PC-3 (cell line): ENCODE data around the gene FGR. TPM values are rescaled to one million over a fixed set of nuclear protein-coding genes. Genes with fewer than 3 reads are reported as not detected.
"Not testable (repeated sequence)": the region's sequence is repeated elsewhere in the genome, so short reads cannot be mapped to it uniquely, and the experiment has no call there.

Experiments
- ATAC-seq: fragments of 200-7000 bp; cut with Tn5 transposase; 2 replicates; pipeline ENCODE4 v1.9.1; 2020; ENCODE audit warnings: mild to moderate bottlenecking, moderate library complexity
- BruUV-seq: library from RNA; stranded (reverse); fragments of 400-500 nt; replicated peaks from 2 replicates; lab custom pipeline; 2021; lab: Mats Ljungman, UMichigan
- CTCF ChIA-PET: fragments of 300-600 bp; sonication (Branson Sonifier 250); formaldehyde crosslinking; loops from one replicate; lab custom pipeline; 2022; ENCODE audit warnings: antibody characterized with exemption; lab: Charles Lee
- POLR2A ChIA-PET: fragments of 300-600 bp; sonication (Branson Sonifier 250); formaldehyde crosslinking; loops from one replicate; lab custom pipeline; 2022; ENCODE audit warnings: antibody characterized with exemption; ENCODE audit not compliant: unreplicated experiment; lab: Charles Lee
- DNase-seq: peaks from one replicate; pipeline ENCODE4 v3.0.0-alpha.2; 2015
- H2AFZ ChIP-seq: fragments of 300-600 bp; sonication (generic); 2 replicates; pipeline ENCODE4 v1.6.0; 2016; ENCODE audit warnings: antibody characterized with exemption, low read length
- H3F3A ChIP-seq: fragments of 300-600 bp; sonication (generic); one replicate; pipeline ENCODE4 v1.6.0; 2017; ENCODE audit warnings: antibody characterized with exemption, low read length, control low read depth, mild to moderate bottlenecking; ENCODE audit not compliant: unreplicated experiment
- H3K27ac ChIP-seq: fragments of 300-600 bp; sonication (generic); 2 replicates; pipeline ENCODE4 v1.5.1; 2016; ENCODE audit warnings: mild to moderate bottlenecking, low read length
- H3K27me3 ChIP-seq: fragments of 300-600 bp; sonication (generic); 2 replicates; pipeline ENCODE4 v1.6.1; 2016; ENCODE audit warnings: low read length, mixed read lengths
- H3K36me3 ChIP-seq: fragments of 300-600 bp; sonication (generic); 2 replicates; pipeline ENCODE4 v1.6.1; 2016; ENCODE audit warnings: low read depth, mixed run types, low read length, mixed read lengths
- H3K4me1 ChIP-seq: fragments of 300-600 bp; sonication (generic); 2 replicates; pipeline ENCODE4 v1.5.1; 2016; ENCODE audit warnings: low read length; ENCODE audit not compliant: insufficient read depth
- H3K4me2 ChIP-seq: fragments of 300-600 bp; sonication (generic); 2 replicates; pipeline ENCODE4 v1.6.0; 2016; ENCODE audit warnings: low read length
- H3K4me3 ChIP-seq: fragments of 300-600 bp; sonication (generic); 2 replicates; pipeline ENCODE4 v1.5.1; 2016; ENCODE audit warnings: mild to moderate bottlenecking, low read length, mixed read lengths
- H3K79me2 ChIP-seq: fragments of 300-600 bp; sonication (generic); 2 replicates; pipeline ENCODE4 v1.6.1; 2017; ENCODE audit warnings: low read length, mixed read lengths
- H3K9ac ChIP-seq: fragments of 300-600 bp; sonication (generic); 2 replicates; pipeline ENCODE4 v1.6.0; 2016; ENCODE audit warnings: mild to moderate bottlenecking, low read length
- H3K9me2 ChIP-seq: fragments of 300-600 bp; sonication (generic); replicated peaks from 2 replicates; pipeline ENCODE4 v1.6.1; 2016; ENCODE audit warnings: mixed run types, low read length, mixed read lengths
- H3K9me3 ChIP-seq: fragments of 300-600 bp; sonication (generic); 2 replicates; pipeline ENCODE4 v1.6.1; 2016; ENCODE audit warnings: low read length, mixed read lengths
- H4K20me1 ChIP-seq: fragments of 300-600 bp; sonication (generic); 2 replicates; pipeline ENCODE4 v1.6.1; 2016; ENCODE audit warnings: low read length, mixed read lengths
- CTCF ChIP-seq: fragments of 300-600 bp; sonication (generic); conservative IDR thresholded peaks from 2 replicates; pipeline ENCODE4 v1.5.1; 2017; ENCODE audit warnings: antibody characterized with exemption, low read depth, mild to moderate bottlenecking, low read length
- EZH2 ChIP-seq: fragments of 300-600 bp; sonication (generic); IDR thresholded peaks from one replicate; pipeline ENCODE4 v1.6.1; 2017; ENCODE audit warnings: antibody characterized with exemption, mild to moderate bottlenecking, low read length; ENCODE audit not compliant: unreplicated experiment
- EZH2phosphoT487 ChIP-seq: fragments of 300-600 bp; sonication (generic); IDR thresholded peaks from 2 replicates; pipeline ENCODE4 v1.6.1; 2018; ENCODE audit warnings: mild to moderate bottlenecking, antibody characterized with exemption, low read length, borderline replicate concordance
- intact Hi-C: fragments of 100-400 bp; cut with micrococcal nuclease; formaldehyde crosslinking; loops from 2 replicates; pipeline ENCODE4 v1.9.0; 2023
- total RNA-seq: library from RNA; depleted of rRNA; stranded (reverse); fragments of >200 nt; gene quantifications from 2 replicates; pipeline ENCODE4 v1.2.3, GENCODE V29; 2014

Gene FGR
- total RNA-seq, 1 experiment from 2014 or later, result not detected

- no TSS peak for BruUV-seq
- Histone ChIP-seq H4K20me1 (no peaks in the 10 kb centered on the region), H3K4me2 (no peak overlapping the region), H3K36me3 (no peaks in the 10 kb centered on the region), H2AFZ (0 out of 2 replicates have a peak overlapping the region, but pooled peaks have one; percentile 23), H3K27me3 (no peaks in the 10 kb centered on the region), H3K9me2 (no peaks in the 10 kb centered on the region), H3F3A (no peaks in the 10 kb centered on the region), H3K79me2 (no peaks in the 10 kb centered on the region), H3K4me1 (no peaks in the 10 kb centered on the region), H3K9ac (no peak overlapping the region), H3K9me3 (no peaks in the 10 kb centered on the region), H3K4me3 (no peak overlapping the region), H3K27ac (no peak overlapping the region)
- ATAC-seq (no peak), DNase-seq (no peak)
- POLR2A ChIA-PET, result no interaction called here
- CTCF ChIA-PET, result no interaction called here
- intact Hi-C loops, result no loop called here
- no peak for TF ChIP-seq EZH2
- TF ChIP-seq EZH2phosphoT487, result no peak
- TF ChIP-seq CTCF, result no peak
These were observed 6.3 kb downstream of the FGR start for GRCh38 chr1:27628712-27629111.

GRCh38 chr1:27627733-27628132, 7.3 kb downstream of the FGR start:
- H2AFZ ChIP-seq, POLR2A ChIA-PET, H3K4me1 ChIP-seq, ATAC-seq, H3K4me3 ChIP-seq, H3K27ac ChIP-seq, H3K27me3 ChIP-seq, H3F3A ChIP-seq, H3K36me3 ChIP-seq, CTCF ChIA-PET, H3K4me2 ChIP-seq, H3K9me2 ChIP-seq, H3K9me3 ChIP-seq, BruUV-seq, H3K79me2 ChIP-seq, H3K9ac ChIP-seq, DNase-seq, intact Hi-C loops, H4K20me1 ChIP-seq: not testable (repeated sequence)

GRCh38 chr1:27627061-27627460, 7.9 kb downstream of the FGR start:
- no peaks in the 10 kb centered on the region for H3K9me3 ChIP-seq
- H4K20me1 ChIP-seq, result no peaks in the 10 kb centered on the region
- BruUV-seq, result no TSS peak
- H3K9me2 ChIP-seq, result no peaks in the 10 kb centered on the region
- no peak overlapping the region for H2AFZ ChIP-seq
- POLR2A ChIA-PET, result no interaction called here
- no peaks in the 10 kb centered on the region for H3K27me3 ChIP-seq
- H3K4me1 ChIP-seq, result no peaks in the 10 kb centered on the region
- intact Hi-C loops, result no loop called here
- H3K9ac ChIP-seq, result no peak overlapping the region
- CTCF ChIA-PET, result no interaction called here
- H3K36me3 ChIP-seq, result no peaks in the 10 kb centered on the region
- H3K4me2 ChIP-seq, result no peak overlapping the region
- ATAC-seq (no peak), DNase-seq (no peak)
- H3K4me3 ChIP-seq, result no peak overlapping the region
- H3K27ac ChIP-seq, result no peak overlapping the region
- no peaks in the 10 kb centered on the region for H3F3A ChIP-seq
- H3K79me2 ChIP-seq, result no peaks in the 10 kb centered on the region
- TF ChIP-seq EZH2 (no peak), CTCF (no peak), EZH2phosphoT487 (no peak)
